Measurements from ENCODE around the gene PSD2. TPM values are rescaled to one million over a fixed set of nuclear protein-coding genes. Genes with fewer than 3 reads are reported as not detected.

PSD2 gene
- total and polyA plus RNA-seq, 8 donors = 0.06 to 2.5 (median 1.7) TPM; not detected in 1

DNA sequence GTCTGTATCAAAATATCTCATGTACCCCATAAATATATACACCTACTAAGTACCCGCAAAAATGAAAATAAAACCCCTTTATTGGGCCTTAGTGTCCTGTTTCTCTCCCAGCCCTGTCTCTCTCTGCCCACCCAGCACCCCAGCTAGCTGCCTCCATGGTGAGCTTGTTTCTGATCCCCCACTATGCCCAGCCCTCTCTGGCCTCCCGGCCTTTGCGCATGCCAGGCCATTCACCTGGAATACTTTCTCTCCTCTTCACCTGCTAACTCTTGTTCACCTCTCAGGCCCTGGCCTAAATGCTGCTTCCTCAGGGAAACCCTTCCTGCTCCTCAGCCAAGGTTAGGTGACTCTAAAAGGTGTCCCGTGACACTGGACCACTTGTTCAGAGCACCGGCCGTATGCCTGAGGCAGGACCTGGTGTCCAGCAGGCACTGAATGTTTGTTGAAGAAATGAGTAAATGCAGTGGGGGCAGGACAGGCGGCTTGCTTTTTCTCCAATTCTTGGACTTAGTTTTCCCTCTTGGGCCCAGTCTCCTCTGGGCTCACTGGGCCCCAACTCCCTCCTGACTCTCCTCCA is 58.5 kb downstream of the PSD2 start:
- ATAC-seq (no peak), DNase-seq (peak in 1 of 4 donors; percentile 43)
- intact Hi-C loops (cut with DNase I) = no loop called here
- no peaks in the 10 kb centered on the region for H3K4me1 ChIP-seq
- H3K36me3 ChIP-seq = no peaks in the 10 kb centered on the region
- H3K27ac ChIP-seq = no peak overlapping the region
- no peak overlapping the region for H3K4me3 ChIP-seq
- H3K9me3 ChIP-seq = no peaks in the 10 kb centered on the region
- TF ChIP-seq, protein P1, sequence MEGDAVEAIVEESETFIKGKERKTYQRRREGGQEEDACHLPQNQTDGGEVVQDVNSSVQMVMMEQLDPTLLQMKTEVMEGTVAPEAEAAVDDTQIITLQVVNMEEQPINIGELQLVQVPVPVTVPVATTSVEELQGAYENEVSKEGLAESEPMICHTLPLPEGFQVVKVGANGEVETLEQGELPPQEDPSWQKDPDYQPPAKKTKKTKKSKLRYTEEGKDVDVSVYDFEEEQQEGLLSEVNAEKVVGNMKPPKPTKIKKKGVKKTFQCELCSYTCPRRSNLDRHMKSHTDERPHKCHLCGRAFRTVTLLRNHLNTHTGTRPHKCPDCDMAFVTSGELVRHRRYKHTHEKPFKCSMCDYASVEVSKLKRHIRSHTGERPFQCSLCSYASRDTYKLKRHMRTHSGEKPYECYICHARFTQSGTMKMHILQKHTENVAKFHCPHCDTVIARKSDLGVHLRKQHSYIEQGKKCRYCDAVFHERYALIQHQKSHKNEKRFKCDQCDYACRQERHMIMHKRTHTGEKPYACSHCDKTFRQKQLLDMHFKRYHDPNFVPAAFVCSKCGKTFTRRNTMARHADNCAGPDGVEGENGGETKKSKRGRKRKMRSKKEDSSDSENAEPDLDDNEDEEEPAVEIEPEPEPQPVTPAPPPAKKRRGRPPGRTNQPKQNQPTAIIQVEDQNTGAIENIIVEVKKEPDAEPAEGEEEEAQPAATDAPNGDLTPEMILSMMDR (IDR thresholded peaks at IDR 0.05) = no peak
- H3K27me3 ChIP-seq = peaks cover 0 to 7% of the 10 kb centered on the region in 2 donors

DNA sequence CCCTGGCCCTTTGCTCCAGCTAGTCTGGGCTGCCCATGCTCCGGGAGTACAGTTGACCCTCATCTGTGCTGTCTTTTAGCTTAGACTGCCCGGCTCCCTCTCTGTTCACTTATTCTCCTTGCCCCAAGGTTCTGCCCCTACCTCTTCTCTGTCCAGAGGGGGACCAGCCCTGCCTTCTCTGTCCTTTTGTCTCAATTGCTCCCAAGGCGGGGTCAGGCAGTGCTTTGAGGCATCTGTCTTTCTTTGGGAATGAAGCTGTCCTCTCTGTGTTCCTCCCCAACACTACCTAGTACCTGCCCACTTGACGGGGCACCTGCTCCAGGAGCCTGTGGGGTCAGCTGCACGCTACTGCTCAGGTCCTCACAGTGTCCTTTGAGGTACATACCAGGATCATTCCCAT is 59.3 kb downstream of the PSD2 start:
- no peak for ATAC-seq
- no peak overlapping the region for H3K27ac ChIP-seq
- H3K27me3 ChIP-seq = no peaks in the 10 kb centered on the region

DNA sequence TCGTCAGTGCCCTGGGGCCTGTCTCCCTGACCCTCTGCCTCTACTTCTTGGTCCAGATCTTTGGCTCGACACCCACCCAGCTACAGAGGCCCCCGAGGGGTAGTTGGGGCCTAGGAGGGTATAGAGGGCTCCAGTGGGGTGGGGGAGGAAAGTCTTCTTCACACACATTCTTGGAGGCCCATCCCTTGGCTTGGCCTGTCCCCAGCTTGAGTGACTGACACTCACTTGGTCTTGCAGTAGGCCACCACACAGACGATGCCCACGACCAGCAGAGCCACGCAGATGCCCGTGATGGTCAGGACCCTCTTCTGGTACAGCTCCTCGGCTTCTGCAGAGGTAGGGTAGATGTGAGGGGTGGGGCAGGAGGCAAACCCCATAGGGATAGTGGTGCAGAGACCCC is 59.8 kb downstream of the PSD2 start:
- TF ChIP-seq, protein P1 (IDR thresholded peaks at IDR 0.05) = no peak
- Histone ChIP-seq H3K36me3 (no peaks in the 10 kb centered on the region), H3K4me3 (no peak overlapping the region), H3K9me3 (no peaks in the 10 kb centered on the region), H3K4me1 (no peaks in the 10 kb centered on the region), H3K27ac (no peak overlapping the region), H3K27me3 (no peaks in the 10 kb centered on the region)
- DNase-seq (peak in 1 of 4 donors; percentile 47), ATAC-seq (no peak)
- intact Hi-C loops (cut with DNase I) = no loop called here

More for the DNA sequence above, 59.3 kb downstream of the PSD2 start:
- no peaks in the 10 kb centered on the region for H3K4me1 ChIP-seq
- DNase-seq = peak in 1 of 4 donors; percentile 20
- no peaks in the 10 kb centered on the region for H3K36me3 ChIP-seq
- intact Hi-C loops (cut with DNase I) = no loop called here
- no peaks in the 10 kb centered on the region for H3K9me3 ChIP-seq
- TF ChIP-seq, protein P1 (IDR thresholded peaks at IDR 0.05) = no peak
- no peak overlapping the region for H3K4me3 ChIP-seq

DNA sequence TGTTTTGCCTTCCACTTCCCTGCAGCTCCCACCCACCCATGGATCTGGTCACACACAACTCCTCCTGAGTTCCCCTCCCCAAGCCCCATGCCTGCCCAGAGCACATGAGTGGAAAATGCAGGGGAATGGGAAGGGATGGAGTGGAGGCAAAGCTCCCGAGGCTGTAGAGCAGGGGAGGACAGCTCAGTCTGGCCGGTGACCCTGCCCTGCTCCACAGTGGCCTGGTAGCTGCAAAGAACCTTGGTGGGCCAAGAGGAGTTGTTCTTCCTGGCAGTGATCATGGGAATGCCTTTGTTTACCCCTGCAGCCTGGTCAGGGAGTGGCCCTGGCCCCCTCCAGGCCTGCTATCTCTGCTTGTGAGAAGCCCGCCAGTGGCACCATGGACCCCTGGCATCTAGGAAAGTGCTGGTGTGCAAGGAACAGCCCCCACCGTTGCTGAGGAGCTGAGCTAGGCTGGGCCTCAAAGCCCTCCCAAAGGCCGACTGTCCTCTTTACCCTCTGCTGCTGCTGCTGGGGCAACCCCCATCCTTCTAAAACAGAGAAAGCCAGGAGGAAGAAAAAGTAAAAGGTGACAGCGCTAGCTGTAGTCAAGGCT is 60.4 kb downstream of the PSD2 start:
- intact Hi-C loops (cut with DNase I) = no loop called here
- no peaks in the 10 kb centered on the region for H3K4me1 ChIP-seq
- H3K27ac ChIP-seq = no peak overlapping the region
- H3K9me3 ChIP-seq = no peaks in the 10 kb centered on the region
- TF ChIP-seq, protein P1 (IDR thresholded peaks at IDR 0.05) = no peak
- H3K4me3 ChIP-seq = no peak overlapping the region
- peak in 1 of 4 donors; percentile 47 for DNase-seq
- no peaks in the 10 kb centered on the region for H3K27me3 ChIP-seq
- no peak for ATAC-seq
- no peaks in the 10 kb centered on the region for H3K36me3 ChIP-seq

DNA sequence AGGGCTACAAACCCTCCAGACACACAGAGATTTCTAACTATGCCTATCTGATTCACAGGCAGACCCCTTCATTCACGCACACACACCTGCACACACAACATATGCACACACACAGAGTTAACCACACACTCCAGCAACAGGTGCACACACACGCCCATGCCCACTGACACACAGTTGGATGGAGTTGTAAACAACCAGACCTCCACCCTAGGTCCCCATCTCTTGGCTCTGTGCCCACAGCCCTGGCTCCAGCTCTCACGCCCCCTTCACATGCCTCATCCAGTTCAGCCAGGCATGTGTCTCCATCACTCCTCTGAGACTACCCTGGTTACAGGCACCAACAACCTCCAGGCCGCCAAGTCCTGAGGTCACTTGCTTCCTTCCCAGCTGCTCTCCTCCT is 61.1 kb downstream of the PSD2 start:
- H3K36me3 ChIP-seq = no peaks in the 10 kb centered on the region
- TF ChIP-seq, protein P1 (IDR thresholded peaks at IDR 0.05) = no peak
- H3K27ac ChIP-seq = no peak overlapping the region
- H3K4me1 ChIP-seq = no peaks in the 10 kb centered on the region
- ATAC-seq (no peak), DNase-seq (peak in 1 of 4 donors; percentile 56)
- no peaks in the 10 kb centered on the region for H3K9me3 ChIP-seq
- no peaks in the 10 kb centered on the region for H3K27me3 ChIP-seq
- H3K4me3 ChIP-seq = no peak overlapping the region
- intact Hi-C loops (cut with DNase I) = no loop called here

All from left lung (tissue), 10 donors.